ENCODE measurements around the gene GNAL. TPM values are rescaled to one million over a fixed set of nuclear protein-coding genes. Genes with fewer than 3 reads are reported as not detected.
"Not testable (repeated sequence)": the region's sequence is repeated elsewhere in the genome, so short reads cannot be mapped to it uniquely, and the experiment has no call there.

GNAL gene
- total RNA-seq, 1 donor from 2014 or later, result 5.1 TPM

- no peak for ATAC-seq (ENCODE audit: poor library complexity)
- intact Hi-C loops (cut with DNase I), result no loop called here
- no peak for DNase-seq
Measured at GRCh38 chr18:11666831-11667230, 22.2 kb upstream of the GNAL start.

GRCh38 chr18:11667578-11667977 is 21.5 kb upstream of the GNAL start:
- intact Hi-C loops (cut with DNase I), result no loop called here
- ATAC-seq (ENCODE audit: poor library complexity), result no peak

GRCh38 chr18:11668441-11669169 is 20.5 kb upstream of the GNAL start:
- ATAC-seq (ENCODE audit: poor library complexity) (no peak), DNase-seq (no peak)
- intact Hi-C loops (cut with DNase I), result no loop called here

More at GRCh38 chr18:11667578-11667977, 21.5 kb upstream of the GNAL start:
- no peak for DNase-seq

GRCh38 chr18:11669271-11669947 is 19.7 kb upstream of the GNAL start:
- ATAC-seq (ENCODE audit: poor library complexity) (no peak), DNase-seq (no peak)
- intact Hi-C loops (cut with DNase I), result no loop called here

- no peak for DNase-seq
- ATAC-seq (ENCODE audit: poor library complexity), result no peak
Measured at GRCh38 chr18:11669948-11670275, 19.2 kb upstream of the GNAL start.

GRCh38 chr18:11671156-11671555 is 17.9 kb upstream of the GNAL start:
- ATAC-seq (ENCODE audit: poor library complexity) (no peak), DNase-seq (no peak)
- intact Hi-C loops (cut with DNase I), result no loop called here

More at GRCh38 chr18:11669948-11670275, 19.2 kb upstream of the GNAL start:
- intact Hi-C loops (cut with DNase I), result no loop called here

GRCh38 chr18:11672198-11672597 is 16.9 kb upstream of the GNAL start:
- no peak for ATAC-seq (ENCODE audit: poor library complexity)
- intact Hi-C loops (cut with DNase I), result no loop called here
- no peak for DNase-seq

GRCh38 chr18:11672846-11673454 is 16.1 kb upstream of the GNAL start:
- no peak for ATAC-seq (ENCODE audit: poor library complexity)
- no peak for DNase-seq
- intact Hi-C loops (cut with DNase I), result no loop called here

GRCh38 chr18:11673560-11673959 is 15.5 kb upstream of the GNAL start:
- no peak for DNase-seq
- ATAC-seq (ENCODE audit: poor library complexity), result no peak
- intact Hi-C loops (cut with DNase I), result no loop called here

- ATAC-seq (ENCODE audit: poor library complexity), result no peak
- DNase-seq, result no peak
- intact Hi-C loops (cut with DNase I), result no loop called here
Measured at GRCh38 chr18:11674119-11674518, 14.9 kb upstream of the GNAL start.

- DNase-seq, result no peak
- intact Hi-C loops (cut with DNase I), result no loop called here
- ATAC-seq (ENCODE audit: poor library complexity), result no peak
Measured at GRCh38 chr18:11676386-11676785, 12.7 kb upstream of the GNAL start.

- intact Hi-C loops (cut with DNase I), result no loop called here
- no peak for ATAC-seq (ENCODE audit: poor library complexity)
- no peak for DNase-seq
Measured at GRCh38 chr18:11676867-11677266, 12.2 kb upstream of the GNAL start.

GRCh38 chr18:11678211-11678610 is 10.9 kb upstream of the GNAL start:
- intact Hi-C loops (cut with DNase I), result no loop called here
- ATAC-seq (ENCODE audit: poor library complexity) (no peak), DNase-seq (no peak)

- ATAC-seq (ENCODE audit: poor library complexity) (peak; percentile 57), DNase-seq (peak; percentile 48)
- intact Hi-C loops (cut with DNase I), result no loop called here
Measured at GRCh38 chr18:11689669-11690565, 853 bp downstream of the GNAL start.

GRCh38 chr18:11690660-11691059 is 1.6 kb downstream of the GNAL start:
- ATAC-seq (ENCODE audit: poor library complexity); intact Hi-C loops (cut with DNase I); DNase-seq: not testable (repeated sequence)

- DNase-seq, result no peak
- intact Hi-C loops (cut with DNase I), result no loop called here
- no peak for ATAC-seq (ENCODE audit: poor library complexity)
Measured at GRCh38 chr18:11695736-11696135, 6.7 kb downstream of the GNAL start.

- no peak for ATAC-seq (ENCODE audit: poor library complexity)
- no peak for DNase-seq
- intact Hi-C loops (cut with DNase I), result no loop called here
Measured at GRCh38 chr18:11696451-11696850, 7.4 kb downstream of the GNAL start.

- no peak for DNase-seq
- no peak for ATAC-seq (ENCODE audit: poor library complexity)
- intact Hi-C loops (cut with DNase I), result no loop called here
Measured at GRCh38 chr18:11700876-11701275, 11.8 kb downstream of the GNAL start.

GRCh38 chr18:11710578-11710977 is 21.5 kb downstream of the GNAL start:
- intact Hi-C loops (cut with DNase I), result no loop called here
- ATAC-seq (ENCODE audit: poor library complexity) (no peak), DNase-seq (no peak)

Data from Right ventricle myocardium superior (tissue), 1 donor.